H9 (cell line): Measurements from ENCODE around the gene HIRA. TPM values are rescaled to one million over a fixed set of nuclear protein-coding genes. Genes with fewer than 3 reads are reported as not detected.

ENCODE experiments used
- DNase-seq: peaks from one replicate; pipeline ENCODE4 v3.0.0-alpha.2; 2017
- H2AFZ ChIP-seq: one replicate; pipeline ENCODE4 v1.6.1; 2013; ENCODE audit warnings: mild to moderate bottlenecking, low read length, control low read depth, moderate library complexity
- H2AK5ac ChIP-seq: 2 replicates; pipeline ENCODE4 v1.6.1; 2013; ENCODE audit warnings: low read length, control low read depth, mixed read lengths; ENCODE audit not compliant: insufficient read length
- H2BK120ac ChIP-seq: one replicate; pipeline ENCODE4 v1.6.1; 2013; ENCODE audit warnings: low read depth, mild to moderate bottlenecking, low read length, control low read depth, inconsistent platforms; ENCODE audit not compliant: poor library complexity, severe bottlenecking
- H2BK12ac ChIP-seq: 2 replicates; pipeline ENCODE4 v1.6.1; 2013; ENCODE audit warnings: low read length, control low read depth, mixed read lengths, low read depth; ENCODE audit not compliant: insufficient read length
- H2BK15ac ChIP-seq: 2 replicates; pipeline ENCODE4 v1.6.1; 2013; ENCODE audit warnings: low read depth, low read length, control low read depth
- H2BK20ac ChIP-seq: one replicate; pipeline ENCODE4 v1.6.1; 2013; ENCODE audit warnings: low read depth, mild to moderate bottlenecking, low read length, control low read depth, inconsistent platforms; ENCODE audit not compliant: poor library complexity, severe bottlenecking
- H2BK5ac ChIP-seq: 2 replicates; pipeline ENCODE4 v1.6.1; 2013; ENCODE audit warnings: low read length, control low read depth, mixed read lengths; ENCODE audit not compliant: insufficient read length
- H3K14ac ChIP-seq: 2 replicates; pipeline ENCODE4 v1.6.1; 2013; ENCODE audit warnings: low read length, control low read depth; ENCODE audit not compliant: insufficient read depth
- H3K18ac ChIP-seq: 2 replicates; pipeline ENCODE4 v1.6.1; 2013; ENCODE audit warnings: low read depth, mild to moderate bottlenecking, mixed read lengths, low read length, control low read depth; ENCODE audit not compliant: insufficient read length
- H3K23ac ChIP-seq: 2 replicates; pipeline ENCODE4 v1.6.1; 2013; ENCODE audit warnings: low read length, control low read depth, mixed read lengths, low read depth; ENCODE audit not compliant: insufficient read length
- H3K23me2 ChIP-seq: 2 replicates; pipeline ENCODE4 v1.6.1; 2013; ENCODE audit warnings: low read depth, mild to moderate bottlenecking, mixed read lengths, low read length, control low read depth; ENCODE audit not compliant: insufficient read length, poor library complexity, severe bottlenecking
- H3K27ac ChIP-seq: 2 replicates; pipeline ENCODE4 v1.5.1; 2013; ENCODE audit warnings: low read length, control low read depth, mixed read lengths, low read depth; ENCODE audit not compliant: insufficient read length
- H3K27me3 ChIP-seq: 2 replicates; pipeline ENCODE4 v1.6.1; 2013; ENCODE audit warnings: low read length, control low read depth, inconsistent platforms; ENCODE audit not compliant: insufficient read depth
- H3K4ac ChIP-seq: 2 replicates; pipeline ENCODE4 v1.6.1; 2013; ENCODE audit warnings: low read depth, mild to moderate bottlenecking, control low read depth, inconsistent platforms, low read length, moderate library complexity
- H3K4me1 ChIP-seq: 2 replicates; pipeline ENCODE4 v1.6.1; 2013; ENCODE audit warnings: low read length, control low read depth, inconsistent platforms; ENCODE audit not compliant: insufficient read depth
- H3K4me2 ChIP-seq: 2 replicates; pipeline ENCODE4 v1.6.1; 2013; ENCODE audit warnings: low read length, control low read depth, mixed read lengths; ENCODE audit not compliant: insufficient read length, insufficient read depth
- H3K56ac ChIP-seq: 2 replicates; pipeline ENCODE4 v1.6.1; 2013; ENCODE audit warnings: low read depth, mild to moderate bottlenecking, mixed read lengths, low read length, control low read depth; ENCODE audit not compliant: insufficient read length
- H3K79me1 ChIP-seq: 2 replicates; pipeline ENCODE4 v1.6.1; 2013; ENCODE audit warnings: low read depth, mild to moderate bottlenecking, moderate library complexity, low read length, control low read depth, inconsistent platforms; ENCODE audit not compliant: insufficient read depth, poor library complexity, severe bottlenecking
- H3K79me2 ChIP-seq: 2 replicates; pipeline ENCODE4 v1.6.1; 2013; ENCODE audit warnings: low read length, control low read depth, inconsistent platforms; ENCODE audit not compliant: insufficient read depth
- H3K9ac ChIP-seq: 2 replicates; pipeline ENCODE4 v1.6.1; 2013; ENCODE audit warnings: low read length, control low read depth, mixed read lengths; ENCODE audit not compliant: insufficient read length; ENCODE audit errors: extremely low read depth
- H3K9me3 ChIP-seq: one replicate; pipeline ENCODE4 v1.6.1; 2013; ENCODE audit warnings: low read depth, low read length, inconsistent platforms; ENCODE audit not compliant: control insufficient read depth
- H3T11ph ChIP-seq: one replicate; pipeline ENCODE4 v1.6.1; 2013; ENCODE audit warnings: mild to moderate bottlenecking, low read length, control low read depth, inconsistent platforms
- H4K20me1 ChIP-seq: one replicate; pipeline ENCODE4 v1.6.1; 2013; ENCODE audit not compliant: control insufficient read depth, insufficient read length, insufficient read depth
- H4K5ac ChIP-seq: 2 replicates; pipeline ENCODE4 v1.6.1; 2013; ENCODE audit warnings: low read depth, mild to moderate bottlenecking, mixed read lengths, low read length, control low read depth; ENCODE audit not compliant: insufficient read length
- H4K8ac ChIP-seq: replicated peaks from 2 replicates; pipeline ENCODE4 v1.6.1; 2013; ENCODE audit warnings: low read length, control low read depth, mixed read lengths, low read depth; ENCODE audit not compliant: insufficient read length
- H4K91ac ChIP-seq: 2 replicates; pipeline ENCODE4 v1.6.1; 2013; ENCODE audit warnings: low read depth, mild to moderate bottlenecking, moderate library complexity, mixed read lengths, low read length, control low read depth; ENCODE audit not compliant: insufficient read length
- H3K27ac Mint-ChIP-seq, 3 experiments: 2 replicates in 2 of 3; 3 replicates in 1 of 3; pipeline ENCODE4 v1.8.0; 2020 to 2021; ENCODE audit warnings: mixed read lengths in 3 of 3, mild to moderate bottlenecking in 1 of 3, moderate library complexity in 1 of 3
- H3K27me3 Mint-ChIP-seq: 2 replicates; pipeline ENCODE4 v1.8.0; 2021; ENCODE audit warnings: low read depth, mild to moderate bottlenecking, moderate library complexity, mixed read lengths
- H3K36me3 Mint-ChIP-seq, 3 experiments: 2 replicates in 2 of 3; 3 replicates in 1 of 3; pipeline ENCODE4 v1.8.0; 2020 to 2021; ENCODE audit warnings: low read depth in 3 of 3, mixed read lengths in 3 of 3; ENCODE audit not compliant: insufficient read depth in 1 of 3
- H3K4me1 Mint-ChIP-seq, 2 experiments: 2 replicates each; pipeline ENCODE4 v1.8.0; 2020; ENCODE audit warnings: mixed read lengths in 2 of 2
- H3K4me3 Mint-ChIP-seq, 2 experiments: 2 replicates in 1 of 2; 3 replicates in 1 of 2; pipeline ENCODE4 v1.8.0; 2020 to 2021; ENCODE audit warnings: mild to moderate bottlenecking in 2 of 2, mixed read lengths in 2 of 2, moderate library complexity in 1 of 2
- H3K9me3 Mint-ChIP-seq, 2 experiments: 2 replicates in 1 of 2; 3 replicates in 1 of 2; pipeline ENCODE4 v1.8.0; 2020; ENCODE audit warnings: mild to moderate bottlenecking in 2 of 2, mixed read lengths in 2 of 2, moderate library complexity in 1 of 2
- WGBS: extraction: QIAGEN DNeasy Blood & Tissue Kit; methylation state at CpG from one replicate; pipeline ENCODE4 v1.1.7; 2013; ENCODE audit warnings: missing lambda C conversion rate, low lambda C conversion rate, mixed read lengths; ENCODE audit not compliant: insufficient read length; ENCODE audit errors: extremely low coverage; 5-methylcytosine and 5-hydroxymethylcytosine counted together
- total RNA-seq: library from RNA; stranded (reverse); gene quantifications from 2 replicates; pipeline ENCODE4 v1.2.1, GENCODE V29; 2021
- TF ChIP-seq, protein P1 (sequence below): fragments of 200-600 bp; sonication (generic); conservative IDR thresholded peaks from 3 replicates; pipeline ENCODE4 v1.8.0; 2021; ENCODE audit warnings: antibody characterized with exemption, mild to moderate bottlenecking

Gene HIRA
- total RNA-seq, 1 experiment from 2014 or later = 51.9 TPM

DNA sequence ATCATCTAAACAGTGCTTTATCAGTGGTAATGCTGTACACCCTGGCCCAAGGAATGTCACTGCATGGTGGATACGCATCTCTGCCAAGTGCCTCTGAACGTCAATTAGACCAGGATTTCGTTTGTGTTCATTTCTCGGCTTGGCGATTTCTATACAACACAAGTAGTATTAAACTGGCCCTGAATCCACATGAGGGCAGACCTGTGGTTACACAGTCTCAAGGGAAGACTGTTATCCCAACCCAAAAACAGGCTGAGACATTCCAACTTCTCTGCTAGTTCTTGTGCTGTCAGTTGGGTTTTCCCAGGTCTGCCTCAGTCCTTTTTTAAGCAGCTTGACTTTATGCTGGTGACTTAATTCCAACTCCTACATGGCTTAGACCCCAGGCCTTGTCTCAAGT is 58.1 kb downstream of the HIRA start:
- no peak for DNase-seq

More for the DNA sequence above, 58.1 kb downstream of the HIRA start:
- H3K27me3 ChIP-seq = no peaks in the 10 kb centered on the region
- H3K14ac ChIP-seq = no peak overlapping the region
- H3K79me1 ChIP-seq = no peaks in the 10 kb centered on the region
- H3K9me3 ChIP-seq = no peaks in the 10 kb centered on the region
- H3K18ac ChIP-seq = no peak overlapping the region
- H3K23me2 ChIP-seq = no peaks in the 10 kb centered on the region
- no peak overlapping the region for H3K9ac ChIP-seq
- no peak overlapping the region for H2BK12ac ChIP-seq
- H3K4me2 ChIP-seq = no peak overlapping the region
- no peaks in the 10 kb centered on the region for H3K27me3 Mint-ChIP-seq
- H2BK15ac ChIP-seq = no peak overlapping the region
- TF ChIP-seq, protein P1, sequence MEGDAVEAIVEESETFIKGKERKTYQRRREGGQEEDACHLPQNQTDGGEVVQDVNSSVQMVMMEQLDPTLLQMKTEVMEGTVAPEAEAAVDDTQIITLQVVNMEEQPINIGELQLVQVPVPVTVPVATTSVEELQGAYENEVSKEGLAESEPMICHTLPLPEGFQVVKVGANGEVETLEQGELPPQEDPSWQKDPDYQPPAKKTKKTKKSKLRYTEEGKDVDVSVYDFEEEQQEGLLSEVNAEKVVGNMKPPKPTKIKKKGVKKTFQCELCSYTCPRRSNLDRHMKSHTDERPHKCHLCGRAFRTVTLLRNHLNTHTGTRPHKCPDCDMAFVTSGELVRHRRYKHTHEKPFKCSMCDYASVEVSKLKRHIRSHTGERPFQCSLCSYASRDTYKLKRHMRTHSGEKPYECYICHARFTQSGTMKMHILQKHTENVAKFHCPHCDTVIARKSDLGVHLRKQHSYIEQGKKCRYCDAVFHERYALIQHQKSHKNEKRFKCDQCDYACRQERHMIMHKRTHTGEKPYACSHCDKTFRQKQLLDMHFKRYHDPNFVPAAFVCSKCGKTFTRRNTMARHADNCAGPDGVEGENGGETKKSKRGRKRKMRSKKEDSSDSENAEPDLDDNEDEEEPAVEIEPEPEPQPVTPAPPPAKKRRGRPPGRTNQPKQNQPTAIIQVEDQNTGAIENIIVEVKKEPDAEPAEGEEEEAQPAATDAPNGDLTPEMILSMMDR = no peak
- no peak overlapping the region for H4K5ac ChIP-seq
- H3K4me3 Mint-ChIP-seq = no peak overlapping the region
- peaks cover 23 to 87% (median 67%) of the 10 kb centered on the region in 3 experiments; a peak in 6 of 7 replicates for H3K36me3 Mint-ChIP-seq
- H3K4ac ChIP-seq = no peak overlapping the region
- no peaks in the 10 kb centered on the region for H3K79me2 ChIP-seq
- H2BK20ac ChIP-seq = no peak overlapping the region
- no peak overlapping the region for H4K8ac ChIP-seq
- no peak overlapping the region for H2BK5ac ChIP-seq
- no peak overlapping the region for H2AFZ ChIP-seq
- no peaks in the 10 kb centered on the region for H4K20me1 ChIP-seq
- WGBS = no CpG with 5 or more reads among the region's 5 CpGs
- no peaks in the 10 kb centered on the region for H3K4me1 Mint-ChIP-seq
- no peak overlapping the region for H2AK5ac ChIP-seq
- H3K27ac ChIP-seq = no peak overlapping the region
- no peak overlapping the region for H2BK120ac ChIP-seq
- H3K9me3 Mint-ChIP-seq = no peaks in the 10 kb centered on the region
- H3T11ph ChIP-seq = no peak overlapping the region
- no peak overlapping the region for H4K91ac ChIP-seq
- H3K27ac Mint-ChIP-seq = no peak overlapping the region; a peak in 1 of 7 replicates
- no peaks in the 10 kb centered on the region for H3K4me1 ChIP-seq
- H3K56ac ChIP-seq = no peak overlapping the region
- H3K23ac ChIP-seq = no peak overlapping the region
